ENCODE results near the gene SOX3. TPM values are rescaled to one million over a fixed set of nuclear protein-coding genes. Genes with fewer than 3 reads are reported as not detected.

Gene SOX3
- total RNA-seq, 5 donors from 2014 or later (not counting 1 experiment from before 2014, with no cell fraction given), result not detected

- H3K9me3 Mint-ChIP-seq, result no peaks in the 10 kb centered on the region
- H3K27ac Mint-ChIP-seq, result no peak overlapping the region
- CTCF ChIA-PET, result no interaction called here
- peaks cover 48 to 51% of the 10 kb centered on the region in 2 donors for H3K27me3 Mint-ChIP-seq
- no peak overlapping the region for H3K4me3 Mint-ChIP-seq
- POLR2A ChIA-PET, result no interaction called here
- WGBS (ENCODE audit: insufficient coverage), result 13% methylated on average over 1 of the region's 14 CpGs
- no peaks in the 10 kb centered on the region for H3K9me3 ChIP-seq
- peaks cover 2 to 4% of the 10 kb centered on the region in 2 experiments for H3K4me1 ChIP-seq (ENCODE audit: control insufficient read depth in 1 of 2, extremely low read depth in 1 of 2, insufficient read depth in 2 of 2, low read length in 2 of 2)
- H3K36me3 ChIP-seq (ENCODE audit: control insufficient read depth in 2 of 2, extremely low read depth in 1 of 2, insufficient read depth in 1 of 2, low read length in 1 of 2), result no peaks in the 10 kb centered on the region
- DNase-seq (no peak), ATAC-seq (replicated peaks in 1 of 4) (no peak)
- H3K36me3 Mint-ChIP-seq, result no peaks in the 10 kb centered on the region
- H3K4me3 ChIP-seq (ENCODE audit: control insufficient read depth in 1 of 2, extremely low read depth in 1 of 2, low read length in 1 of 2), result no peak overlapping the region
- peaks cover 4 to 52% of the 10 kb centered on the region in 2 experiments for H3K27me3 ChIP-seq (replicated peaks in 1 of 2; ENCODE audit: control insufficient read depth in 2 of 2, extremely low read depth in 1 of 2, insufficient read depth in 2 of 2, low read length in 1 of 2)
- H3K4me1 Mint-ChIP-seq, result peaks cover 0 to 10% (median 6%) of the 10 kb centered on the region in 3 donors
- no peak overlapping the region for H3K27ac ChIP-seq (ENCODE audit: low read length)
Observed at GRCh38 chrX:140501940-140502468, 2.9 kb downstream of the SOX3 start.

- H3K4me3 Mint-ChIP-seq, result no peak overlapping the region
- no peak overlapping the region for H3K4me3 ChIP-seq (ENCODE audit: control insufficient read depth in 1 of 2, extremely low read depth in 1 of 2, low read length in 1 of 2)
- H3K9me3 Mint-ChIP-seq, result no peaks in the 10 kb centered on the region
- 0% methylated on average over 1 of the region's 13 CpGs for WGBS (ENCODE audit: insufficient coverage)
- no peak overlapping the region for H3K27ac ChIP-seq (ENCODE audit: low read length)
- no peak for ATAC-seq (replicated peaks in 1 of 4)
- H3K36me3 ChIP-seq (ENCODE audit: control insufficient read depth in 2 of 2, extremely low read depth in 1 of 2, insufficient read depth in 1 of 2, low read length in 1 of 2), result no peaks in the 10 kb centered on the region
- peaks cover 0 to 10% (median 6%) of the 10 kb centered on the region in 3 donors for H3K4me1 Mint-ChIP-seq
- H3K27ac Mint-ChIP-seq, result no peak overlapping the region
- H3K27me3 Mint-ChIP-seq, result peaks cover 47 to 48% of the 10 kb centered on the region in 2 donors
- CTCF ChIA-PET, result no interaction called here
- H3K27me3 ChIP-seq (replicated peaks in 1 of 2; ENCODE audit: control insufficient read depth in 2 of 2, extremely low read depth in 1 of 2, insufficient read depth in 2 of 2, low read length in 1 of 2), result peaks cover 4 to 45% of the 10 kb centered on the region in 2 experiments
- H3K4me1 ChIP-seq (ENCODE audit: control insufficient read depth in 1 of 2, extremely low read depth in 1 of 2, insufficient read depth in 2 of 2, low read length in 2 of 2), result peaks cover 2 to 4% of the 10 kb centered on the region in 2 experiments
- DNase-seq, result no peak
- no peaks in the 10 kb centered on the region for H3K36me3 Mint-ChIP-seq
- POLR2A ChIA-PET, result no interaction called here
- no peaks in the 10 kb centered on the region for H3K9me3 ChIP-seq
Observed at GRCh38 chrX:140501321-140501720, 3.5 kb downstream of the SOX3 start.

- H3K27me3 ChIP-seq (replicated peaks in 1 of 2; ENCODE audit: control insufficient read depth in 2 of 2, extremely low read depth in 1 of 2, insufficient read depth in 2 of 2, low read length in 1 of 2), result peaks cover 4 to 37% of the 10 kb centered on the region in 2 experiments
- H3K27ac ChIP-seq (ENCODE audit: low read length), result no peak overlapping the region
- no CpG with 5 or more reads among the region's 9 CpGs for WGBS (ENCODE audit: insufficient coverage)
- H3K36me3 Mint-ChIP-seq, result no peaks in the 10 kb centered on the region
- no peaks in the 10 kb centered on the region for H3K9me3 Mint-ChIP-seq
- H3K4me3 Mint-ChIP-seq, result no peak overlapping the region
- POLR2A ChIA-PET, result no interaction called here
- no peak for DNase-seq
- H3K27ac Mint-ChIP-seq, result no peak overlapping the region
- no peaks in the 10 kb centered on the region for H3K9me3 ChIP-seq
- no peaks in the 10 kb centered on the region for H3K36me3 ChIP-seq (ENCODE audit: control insufficient read depth in 2 of 2, extremely low read depth in 1 of 2, insufficient read depth in 1 of 2, low read length in 1 of 2)
- H3K27me3 Mint-ChIP-seq, result peaks cover 43 to 51% of the 10 kb centered on the region in 2 donors
- no peak for ATAC-seq (replicated peaks in 1 of 4)
- no peak overlapping the region for H3K4me3 ChIP-seq (ENCODE audit: control insufficient read depth in 1 of 2, extremely low read depth in 1 of 2, low read length in 1 of 2)
- peaks cover 2 to 4% of the 10 kb centered on the region in 2 experiments for H3K4me1 ChIP-seq (ENCODE audit: control insufficient read depth in 1 of 2, extremely low read depth in 1 of 2, insufficient read depth in 2 of 2, low read length in 2 of 2)
- CTCF ChIA-PET, result no interaction called here
- peaks cover 0 to 10% (median 6%) of the 10 kb centered on the region in 3 donors for H3K4me1 Mint-ChIP-seq
Observed at GRCh38 chrX:140500441-140500840, 4.4 kb downstream of the SOX3 start.

- H3K27me3 Mint-ChIP-seq, result peaks cover 18 to 42% of the 10 kb centered on the region in 2 donors
- H3K27ac Mint-ChIP-seq, result no peak overlapping the region
- ChIA-PET POLR2A (no interaction called here), CTCF (no interaction called here)
- Histone ChIP-seq H3K9me3 (no peaks in the 10 kb centered on the region), H3K27ac (ENCODE audit: low read length) (no peak overlapping the region), H3K27me3 (replicated peaks in 1 of 2; ENCODE audit: control insufficient read depth in 2 of 2, extremely low read depth in 1 of 2, insufficient read depth in 2 of 2, low read length in 1 of 2) (peaks cover 4 to 6% of the 10 kb centered on the region in 2 experiments), H3K4me3 (ENCODE audit: control insufficient read depth in 1 of 2, extremely low read depth in 1 of 2, low read length in 1 of 2) (no peak overlapping the region), H3K36me3 (ENCODE audit: control insufficient read depth in 2 of 2, extremely low read depth in 1 of 2, insufficient read depth in 1 of 2, low read length in 1 of 2) (no peaks in the 10 kb centered on the region), H3K4me1 (ENCODE audit: control insufficient read depth in 1 of 2, extremely low read depth in 1 of 2, insufficient read depth in 2 of 2, low read length in 2 of 2) (no peaks in the 10 kb centered on the region)
- no peak overlapping the region for H3K4me3 Mint-ChIP-seq
- no peaks in the 10 kb centered on the region for H3K4me1 Mint-ChIP-seq
- no peaks in the 10 kb centered on the region for H3K9me3 Mint-ChIP-seq
- ATAC-seq (replicated peaks in 1 of 4) (no peak), DNase-seq (no peak)
- WGBS (ENCODE audit: insufficient coverage), result no CpG with 5 or more reads among the region's 1 CpG
- no peaks in the 10 kb centered on the region for H3K36me3 Mint-ChIP-seq
Observed at GRCh38 chrX:140495739-140496138, 9.1 kb downstream of the SOX3 start.

- ChIA-PET CTCF (no interaction called here), POLR2A (no interaction called here)
- Histone ChIP-seq H3K4me1 (ENCODE audit: control insufficient read depth in 1 of 2, extremely low read depth in 1 of 2, insufficient read depth in 2 of 2, low read length in 2 of 2) (no peaks in the 10 kb centered on the region), H3K4me3 (ENCODE audit: control insufficient read depth in 1 of 2, extremely low read depth in 1 of 2, low read length in 1 of 2) (no peak overlapping the region), H3K36me3 (ENCODE audit: control insufficient read depth in 2 of 2, extremely low read depth in 1 of 2, insufficient read depth in 1 of 2, low read length in 1 of 2) (no peaks in the 10 kb centered on the region), H3K9me3 (no peaks in the 10 kb centered on the region), H3K27me3 (replicated peaks in 1 of 2; ENCODE audit: control insufficient read depth in 2 of 2, extremely low read depth in 1 of 2, insufficient read depth in 2 of 2, low read length in 1 of 2) (no peaks in the 10 kb centered on the region), H3K27ac (ENCODE audit: low read length) (no peak overlapping the region)
- ATAC-seq (replicated peaks in 1 of 4), result no peak
- H3K9me3 Mint-ChIP-seq, result no peaks in the 10 kb centered on the region
- DNase-seq, result no peak
- no CpG with 5 or more reads among the region's 4 CpGs for WGBS (ENCODE audit: insufficient coverage)
- no peaks in the 10 kb centered on the region for H3K4me1 Mint-ChIP-seq
- no peak overlapping the region for H3K4me3 Mint-ChIP-seq
- H3K36me3 Mint-ChIP-seq, result no peaks in the 10 kb centered on the region
- no peak overlapping the region for H3K27ac Mint-ChIP-seq
- H3K27me3 Mint-ChIP-seq, result peaks cover 3 to 27% of the 10 kb centered on the region in 2 donors
Observed at GRCh38 chrX:140492066-140492994, 12.5 kb downstream of the SOX3 start.

- H3K4me1 ChIP-seq (ENCODE audit: control insufficient read depth in 1 of 2, extremely low read depth in 1 of 2, insufficient read depth in 2 of 2, low read length in 2 of 2), result no peaks in the 10 kb centered on the region
- DNase-seq (no peak), ATAC-seq (replicated peaks in 1 of 4) (no peak)
- H3K4me3 ChIP-seq (ENCODE audit: control insufficient read depth in 1 of 2, extremely low read depth in 1 of 2, low read length in 1 of 2), result no peak overlapping the region
- Mint-ChIP-seq H3K36me3 (no peaks in the 10 kb centered on the region), H3K27ac (no peak overlapping the region), H3K9me3 (peaks cover 0 to 4% (median 0%) of the 10 kb centered on the region in 3 donors), H3K4me1 (no peaks in the 10 kb centered on the region), H3K27me3 (peaks cover 0 to 6% of the 10 kb centered on the region in 2 donors), H3K4me3 (no peak overlapping the region)
- no peaks in the 10 kb centered on the region for H3K36me3 ChIP-seq (ENCODE audit: control insufficient read depth in 2 of 2, extremely low read depth in 1 of 2, insufficient read depth in 1 of 2, low read length in 1 of 2)
- H3K9me3 ChIP-seq, result no peaks in the 10 kb centered on the region
- no peak overlapping the region for H3K27ac ChIP-seq (ENCODE audit: low read length)
- ChIA-PET POLR2A (no interaction called here), CTCF (no interaction called here)
- H3K27me3 ChIP-seq (replicated peaks in 1 of 2; ENCODE audit: control insufficient read depth in 2 of 2, extremely low read depth in 1 of 2, insufficient read depth in 2 of 2, low read length in 1 of 2), result no peaks in the 10 kb centered on the region
Observed at GRCh38 chrX:140480765-140481164, 24.1 kb downstream of the SOX3 start.

Measured in T-cell (primary cell).